HCT116 (cell line): ENCODE data around the gene SERPINB12. TPM values are rescaled to one million over a fixed set of nuclear protein-coding genes. Genes with fewer than 3 reads are reported as not detected.

Experiments
- ATAC-seq: fragments of 200-7000 bp; cut with Tn5 transposase; 2 replicates; pipeline ENCODE4 v1.9.1; 2020; ENCODE audit warnings: mild to moderate bottlenecking, moderate library complexity
- BruUV-seq: library from RNA; stranded (reverse); fragments of 400-500 nt; replicated peaks from 2 replicates; lab custom pipeline; 2021; lab: Mats Ljungman, UMichigan
- CTCF ChIA-PET: fragments of 300-600 bp; sonication (Branson Sonifier 250); formaldehyde crosslinking; loops from one replicate; lab custom pipeline; 2021; ENCODE audit warnings: antibody characterized with exemption; lab: Charles Lee
- POLR2A ChIA-PET: fragments of 300-600, 350-600 bp; sonication (Branson Sonifier 250); formaldehyde crosslinking; loops from one replicate; lab custom pipeline; 2021; ENCODE audit warnings: antibody characterized with exemption; lab: Charles Lee
- RAD21 ChIA-PET, 2 experiments: fragments of 300-600 bp; sonication (Branson Sonifier 250); formaldehyde crosslinking; loops; one replicate each; lab custom pipeline; 2023; ENCODE audit warnings: low total read pairs in 2 of 2; ENCODE audit not compliant: uncharacterized antibody in 2 of 2, unreplicated experiment in 2 of 2, low non-redundant PET in 1 of 2; lab: Charles Lee
- DNase-seq: peaks from one replicate; pipeline ENCODE4 v3.0.0-alpha.2; 2010; ENCODE audit warnings: low read depth, low spot score
- H2AFZ ChIP-seq: fragments of 200-600 bp; shearing (Covaris generic), sonication (generic); 2 replicates; pipeline ENCODE4 v1.6.1; 2017; ENCODE audit warnings: low read depth, mixed run types, mixed read lengths, antibody characterized with exemption, low read length; ENCODE audit not compliant: poor library complexity, severe bottlenecking
- H3K27ac ChIP-seq: 2 replicates; pipeline ENCODE4 v1.5.1; 2012; ENCODE audit warnings: low read depth, low read length
- H3K27me3 ChIP-seq: fragments of 200-600 bp; sonication (generic); 2 replicates; pipeline ENCODE4 v1.6.1; 2016; ENCODE audit warnings: mixed run types, low read length, mixed read lengths; ENCODE audit not compliant: insufficient read depth
- H3K36me3 ChIP-seq, 2 experiments: fragments of 200-500 bp in 1 of 2; fragments of 200-600 bp in 1 of 2; sonication (Bioruptor generic) in 1 of 2; sonication (generic) in 1 of 2; 2 replicates each; pipeline versions ENCODE4 v1.5.1 to v1.6.1; 2014 to 2016; ENCODE audit warnings: low read length in 2 of 2, inconsistent platforms in 1 of 2, mixed read lengths in 1 of 2, mixed run types in 1 of 2; ENCODE audit not compliant: insufficient read depth in 2 of 2, control insufficient read depth in 1 of 2
- H3K4me1 ChIP-seq, 2 experiments: fragments of 200-600 bp in 1 of 2; sonication (generic) in 1 of 2; 2 replicates each; pipeline versions ENCODE4 v1.5.1 to v1.6.1; 2012 to 2017; ENCODE audit warnings: low read length in 2 of 2, inconsistent platforms in 1 of 2, mild to moderate bottlenecking in 1 of 2, mixed read lengths in 1 of 2, mixed run types in 1 of 2, moderate library complexity in 1 of 2; ENCODE audit not compliant: insufficient read depth in 2 of 2, control insufficient read depth in 1 of 2
- H3K4me2 ChIP-seq: fragments of 200-600 bp; sonication (generic); 2 replicates; pipeline ENCODE4 v1.6.1; 2017; ENCODE audit warnings: mixed run types, low read length, mixed read lengths
- H3K4me3 ChIP-seq, 2 experiments: fragments of 200-600 bp in 1 of 2; sonication (generic) in 1 of 2; replicated peaks in 1 of 2; 2 replicates each; pipeline ENCODE4 v1.5.1; 2011 to 2016; ENCODE audit warnings: low read length in 2 of 2, control low read depth in 1 of 2, low read depth in 1 of 2, mild to moderate bottlenecking in 1 of 2, mixed read lengths in 1 of 2, mixed run types in 1 of 2
- H3K79me2 ChIP-seq: fragments of 200-600 bp; sonication (generic); 2 replicates; pipeline ENCODE4 v1.6.1; 2017; ENCODE audit warnings: mild to moderate bottlenecking, mixed run types, low read length, moderate library complexity, mixed read lengths; ENCODE audit not compliant: insufficient read depth
- H3K9ac ChIP-seq: fragments of 200-600 bp; sonication (generic); 2 replicates; pipeline ENCODE4 v1.6.1; 2016; ENCODE audit warnings: low read length, mixed read lengths
- H3K9me2 ChIP-seq: fragments of 200-600 bp; sonication (generic), shearing (Covaris generic); 2 replicates; pipeline ENCODE4 v1.6.1; 2017; ENCODE audit warnings: mixed run types, mild to moderate bottlenecking, moderate library complexity; ENCODE audit not compliant: insufficient read depth
- H3K9me3 ChIP-seq, 2 experiments: fragments of 200-500 bp in 1 of 2; fragments of 200-600 bp in 1 of 2; sonication (Bioruptor generic) in 1 of 2; sonication (generic) in 1 of 2; 2 replicates each; pipeline ENCODE4 v1.6.1; 2014 to 2017; ENCODE audit warnings: low read length in 2 of 2, mixed read lengths in 2 of 2, inconsistent platforms in 1 of 2, low read depth in 1 of 2, mild to moderate bottlenecking in 1 of 2, mixed run types in 1 of 2, moderate library complexity in 1 of 2; ENCODE audit not compliant: control insufficient read depth in 1 of 2, insufficient read depth in 1 of 2
- H4K20me1 ChIP-seq: fragments of 200-600 bp; sonication (generic), shearing (Covaris generic); 2 replicates; pipeline ENCODE4 v1.6.1; 2017; ENCODE audit warnings: mixed run types, mild to moderate bottlenecking, moderate library complexity; ENCODE audit not compliant: insufficient read depth
- CBX3 ChIP-seq: IDR thresholded peaks from 2 replicates; pipeline ENCODE4 v1.6.1; 2012; ENCODE audit warnings: low read depth
- CEBPB ChIP-seq: IDR thresholded peaks from 2 replicates; pipeline ENCODE4 v1.6.1; 2012; ENCODE audit warnings: low read depth
- CTCF ChIP-seq, 3 experiments: fragments of 200-600 bp in 1 of 3; sonication (generic) in 1 of 3; IDR thresholded peaks in 2 of 3; conservative IDR thresholded peaks in 1 of 3; 2 replicates each; pipeline ENCODE4 v1.5.1; 2012 to 2017; ENCODE audit warnings: low read depth in 2 of 3, low read length in 2 of 3, antibody characterized with exemption in 1 of 3, borderline replicate concordance in 1 of 3, control low read depth in 1 of 3, mild to moderate bottlenecking in 1 of 3, mixed read lengths in 1 of 3, mixed run types in 1 of 3, moderate library complexity in 1 of 3; ENCODE audit not compliant: insufficient read depth in 1 of 3
- ELF1 ChIP-seq: IDR thresholded peaks from 2 replicates; pipeline ENCODE4 v1.6.1; 2012; ENCODE audit warnings: low read depth, borderline replicate concordance
- EZH2phosphoT487 ChIP-seq: fragments of 200-600 bp; IDR thresholded peaks from 2 replicates; pipeline ENCODE4 v1.6.1; 2018; ENCODE audit warnings: antibody characterized with exemption, borderline replicate concordance
- FOSL1 ChIP-seq: IDR thresholded peaks from 2 replicates; pipeline ENCODE4 v1.6.1; 2012; ENCODE audit warnings: low read depth
- JUND ChIP-seq: IDR thresholded peaks from 2 replicates; pipeline ENCODE4 v1.6.1; 2012
- MAX ChIP-seq: IDR thresholded peaks from 2 replicates; pipeline ENCODE4 v1.6.1; 2012
- POLR2A ChIP-seq: IDR thresholded peaks from 2 replicates; pipeline ENCODE4 v1.7.0; 2011; ENCODE audit warnings: borderline replicate concordance; ENCODE audit not compliant: insufficient read depth, insufficient read length; ENCODE audit errors: extremely low read depth
- POLR2AphosphoS5 ChIP-seq: IDR thresholded peaks from 2 replicates; pipeline ENCODE4 v1.6.1; 2011; ENCODE audit warnings: mild to moderate bottlenecking, low read depth, low read length, moderate library complexity
- SP1 ChIP-seq: IDR thresholded peaks from 2 replicates; pipeline ENCODE4 v1.6.1; 2012; ENCODE audit warnings: low read depth
- SRF ChIP-seq: IDR thresholded peaks from 2 replicates; pipeline ENCODE4 v1.6.1; 2012; ENCODE audit warnings: low read depth
- YY1 ChIP-seq: IDR thresholded peaks from 2 replicates; pipeline ENCODE4 v1.6.1; 2011; ENCODE audit warnings: low read length, low read depth, moderate library complexity, mild to moderate bottlenecking; ENCODE audit not compliant: insufficient replicate concordance; ENCODE audit errors: extremely low read depth
- ZBTB33 ChIP-seq: IDR thresholded peaks from 2 replicates; pipeline ENCODE4 v1.6.1; 2011; ENCODE audit warnings: mild to moderate bottlenecking, low read length, moderate library complexity; ENCODE audit not compliant: insufficient replicate concordance; ENCODE audit errors: extremely low read depth
- ZNF274 ChIP-seq: fragments of 200-500 bp; sonication (Bioruptor generic); IDR thresholded peaks from 2 replicates; pipeline ENCODE4 v1.6.1; 2014; ENCODE audit warnings: mild to moderate bottlenecking, low read depth, low read length, inconsistent platforms
- intact Hi-C: fragments of 100-400 bp; cut with micrococcal nuclease; formaldehyde crosslinking; loops from 2 replicates; pipeline ENCODE4 v1.10.0; 2022
- total RNA-seq: library from RNA; stranded (reverse); gene quantifications from one replicate; pipeline ENCODE4 v1.2.1, GENCODE V29; 2021; ENCODE audit not compliant: unreplicated experiment

SERPINB12 gene
- total RNA-seq, 1 experiment from 2014 or later, result not detected

GRCh38 chr18:63527251-63527650, 14.9 kb upstream of the SERPINB12 start:
- Histone ChIP-seq H3K4me2 (no peak overlapping the region), H4K20me1 (no peaks in the 10 kb centered on the region), H3K9ac (no peak overlapping the region), H3K4me1 (no peaks in the 10 kb centered on the region), H3K4me3 (no peak overlapping the region), H3K9me3 (no peaks in the 10 kb centered on the region), H3K79me2 (no peaks in the 10 kb centered on the region), H3K9me2 (no peaks in the 10 kb centered on the region), H3K27me3 (no peaks in the 10 kb centered on the region), H3K27ac (no peak overlapping the region), H2AFZ (no peak overlapping the region), H3K36me3 (no peaks in the 10 kb centered on the region)
- ChIA-PET POLR2A (no interaction called here), RAD21 (no interaction called here), CTCF (interaction anchor here (4.6 kb wide), 1 partner anchor 9 kb away, joined by 20 read pairs; no protein-coding TSS in a partner anchor)
- ATAC-seq (no peak), DNase-seq (no peak)
- no peak for TF ChIP-seq POLR2AphosphoS5
- TF ChIP-seq CTCF (IDR thresholded peaks at IDR 0.05 in 2 of 3, conservative IDR thresholded peaks at IDR 0.05 in 1 of 3; ENCODE audit: borderline replicate concordance in 1 of 3, insufficient read depth in 1 of 3, low read depth in 2 of 3, low read length in 2 of 3), result no peak
- no peak for TF ChIP-seq SP1
- no peak for TF ChIP-seq CBX3
- no peak for TF ChIP-seq YY1
- no peak for TF ChIP-seq POLR2A
- no peak for TF ChIP-seq ZNF274
- BruUV-seq, result no TSS peak
- intact Hi-C loops, result no loop called here

- RAD21 ChIA-PET, result no interaction called here
- Histone ChIP-seq H3K4me2 (no peak overlapping the region), H2AFZ (no peak overlapping the region), H4K20me1 (no peaks in the 10 kb centered on the region), H3K27me3 (no peaks in the 10 kb centered on the region), H3K27ac (no peak overlapping the region), H3K9ac (no peak overlapping the region), H3K36me3 (no peaks in the 10 kb centered on the region), H3K4me3 (no peak overlapping the region), H3K9me3 (no peaks in the 10 kb centered on the region), H3K9me2 (no peaks in the 10 kb centered on the region), H3K79me2 (no peaks in the 10 kb centered on the region), H3K4me1 (no peaks in the 10 kb centered on the region)
- no peak for DNase-seq
- CTCF ChIA-PET, result interaction anchor here (4.6 kb wide), 1 partner anchor 11 kb away, joined by 20 read pairs; no protein-coding TSS in a partner anchor
- no peak for ATAC-seq
- intact Hi-C loops, result no loop called here
- no TSS peak for BruUV-seq
- POLR2A ChIA-PET, result no interaction called here
- no peak for TF ChIP-seq FOSL1
- no peak for TF ChIP-seq CBX3
- no peak for TF ChIP-seq JUND
- no peak for TF ChIP-seq ZNF274
- TF ChIP-seq MAX, result no peak
- TF ChIP-seq POLR2AphosphoS5, result no peak
- no peak for TF ChIP-seq ZBTB33
- no peak for TF ChIP-seq POLR2A
- TF ChIP-seq YY1, result no peak
- no peak for TF ChIP-seq EZH2phosphoT487
- TF ChIP-seq CEBPB, result no peak
- no peak for TF ChIP-seq SRF
- no peak for TF ChIP-seq ELF1
Measured at GRCh38 chr18:63528863-63529492, 13.2 kb upstream of the SERPINB12 start.
